ENCODE data around the gene UPK1B.

The UPK1B gene

GRCh38 chr3:119177321-119177720, 3.9 kb downstream of the UPK1B start:
- DNase-seq: no peak

DNA sequence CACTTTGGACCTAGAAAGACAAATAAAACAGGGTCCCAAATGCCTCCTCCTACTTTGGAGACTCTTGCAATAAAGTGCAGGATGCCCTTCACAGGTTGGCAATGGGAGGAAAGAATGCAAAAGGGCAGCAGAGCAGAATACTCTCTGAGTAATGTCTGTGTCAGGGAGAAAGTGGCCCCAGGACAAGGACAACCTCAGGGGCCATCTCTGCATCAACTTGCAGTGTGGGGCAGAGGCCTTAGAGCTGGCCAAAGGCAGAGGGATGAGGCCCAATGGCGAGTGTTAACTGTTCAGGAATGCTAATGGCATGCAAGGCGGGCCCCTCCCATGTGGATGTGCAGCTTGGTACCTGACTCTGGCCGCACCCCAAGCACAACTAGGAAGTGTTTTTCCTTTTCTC, 8.4 kb downstream of the UPK1B start:
- no peak for DNase-seq

DNA sequence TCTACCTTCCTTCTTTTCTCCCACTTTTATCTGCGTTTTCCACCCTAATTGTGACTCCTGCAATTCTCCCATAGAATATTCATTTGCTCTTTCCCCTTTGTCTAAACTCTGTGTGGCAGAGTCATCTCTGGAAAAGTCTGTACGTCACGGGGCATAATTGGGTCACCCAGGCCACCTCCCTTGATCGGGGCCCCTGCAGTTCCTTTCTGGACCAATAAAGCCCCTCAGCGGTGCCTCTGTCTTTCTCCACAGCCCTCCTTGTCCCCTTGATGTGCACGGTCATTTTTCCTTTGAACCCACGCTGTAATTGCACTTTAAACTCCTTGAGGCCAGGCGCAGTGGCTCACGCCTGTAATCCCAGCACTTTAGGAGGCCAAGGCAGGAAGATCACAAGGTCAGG, 10.7 kb downstream of the UPK1B start:
- DNase-seq: no peak

DNA sequence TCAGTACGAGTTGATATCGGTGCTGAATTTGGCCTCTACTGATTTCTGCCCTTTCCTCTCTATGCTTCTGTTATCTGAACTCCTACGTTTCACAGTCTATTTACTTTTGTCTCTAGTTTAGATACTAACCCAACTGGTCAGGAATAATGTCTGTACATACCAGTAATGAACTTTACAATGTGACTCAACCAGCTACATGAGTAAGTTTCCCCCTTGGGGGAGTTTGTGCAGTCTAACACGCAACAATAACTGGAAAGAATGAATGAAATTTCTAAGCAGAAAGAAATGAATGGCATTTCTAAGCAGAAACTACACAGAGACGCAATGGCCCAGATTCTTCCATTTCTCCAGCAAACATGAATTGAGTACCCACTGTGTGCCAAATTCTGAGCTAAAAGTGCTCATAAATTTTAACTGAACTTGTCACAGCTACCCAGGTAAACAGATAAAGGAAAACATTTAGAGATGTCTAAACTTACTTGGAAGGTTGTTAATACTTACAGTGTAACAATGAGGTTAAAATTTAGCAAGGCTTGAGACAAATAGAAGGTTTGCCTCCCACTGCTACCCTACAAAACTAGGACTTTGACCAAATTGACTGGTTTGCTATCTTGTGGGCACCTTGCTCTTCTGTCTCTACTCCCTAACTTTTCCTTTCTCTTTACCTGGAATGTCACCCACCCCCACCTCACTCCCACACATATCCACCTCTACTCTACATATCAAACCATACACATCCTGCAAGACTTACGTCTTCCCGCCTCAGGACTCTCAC, 11.6 kb downstream of the UPK1B start:
- no peak for DNase-seq

DNA sequence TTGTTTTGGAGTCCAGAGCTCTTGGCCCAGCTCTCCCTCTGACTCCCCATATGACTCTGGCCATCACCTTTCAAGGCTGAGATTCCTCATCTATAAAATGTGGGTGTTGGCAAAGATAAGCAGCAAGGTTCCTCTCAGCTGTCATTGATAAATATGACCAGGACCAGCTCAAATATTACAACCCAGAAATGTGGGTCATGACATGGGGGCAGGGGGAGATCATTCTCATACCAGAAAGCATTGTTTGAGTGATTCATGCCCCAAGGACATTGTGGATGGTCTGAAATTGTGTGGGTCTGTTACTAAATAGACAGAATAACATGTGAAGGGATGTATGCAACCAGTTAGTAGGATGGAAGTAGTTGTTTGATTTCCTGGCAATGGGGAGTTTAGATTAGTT, 13.9 kb downstream of the UPK1B start:
- no peak for DNase-seq

- no peak for DNase-seq
Measured at GRCh38 chr3:119191800-119192199, 18.4 kb downstream of the UPK1B start.

GRCh38 chr3:119194237-119195150, 21.1 kb downstream of the UPK1B start:
- no peak for DNase-seq

GRCh38 chr3:119195151-119195476, 21.7 kb downstream of the UPK1B start:
- no peak for DNase-seq

DNA sequence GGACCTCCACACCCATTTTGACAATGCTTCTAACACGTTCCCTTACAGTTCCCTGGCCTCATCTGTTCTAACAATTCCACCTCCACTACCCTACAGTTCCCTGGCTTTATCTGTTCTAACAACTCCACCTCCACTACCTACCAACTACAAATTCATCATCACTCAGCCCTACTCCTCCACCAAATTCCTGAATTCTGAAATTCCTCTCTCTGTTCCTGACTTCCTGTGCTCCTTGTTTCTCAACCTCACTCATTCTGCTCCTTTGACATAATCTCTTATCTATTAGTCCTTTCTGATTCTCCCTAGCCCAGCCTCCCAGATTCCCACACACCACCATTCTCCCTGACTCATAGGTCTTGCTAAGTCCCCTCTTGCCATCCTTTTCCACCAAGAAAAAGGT, 22.5 kb downstream of the UPK1B start:
- DNase-seq: no peak

- no peak for DNase-seq
Measured at GRCh38 chr3:119205209-119205608, 31.8 kb downstream of the UPK1B start.

- DNase-seq: no peak
Measured at GRCh38 chr3:119205685-119206084, 32.3 kb downstream of the UPK1B start.

GRCh38 chr3:119206611-119207511, 33.5 kb downstream of the UPK1B start:
- DNase-seq: no peak

GRCh38 chr3:119207512-119207875, 34.1 kb downstream of the UPK1B start:
- no peak for DNase-seq

- DNase-seq: no peak
Measured at GRCh38 chr3:119211193-119211592, 37.8 kb downstream of the UPK1B start.

DNA sequence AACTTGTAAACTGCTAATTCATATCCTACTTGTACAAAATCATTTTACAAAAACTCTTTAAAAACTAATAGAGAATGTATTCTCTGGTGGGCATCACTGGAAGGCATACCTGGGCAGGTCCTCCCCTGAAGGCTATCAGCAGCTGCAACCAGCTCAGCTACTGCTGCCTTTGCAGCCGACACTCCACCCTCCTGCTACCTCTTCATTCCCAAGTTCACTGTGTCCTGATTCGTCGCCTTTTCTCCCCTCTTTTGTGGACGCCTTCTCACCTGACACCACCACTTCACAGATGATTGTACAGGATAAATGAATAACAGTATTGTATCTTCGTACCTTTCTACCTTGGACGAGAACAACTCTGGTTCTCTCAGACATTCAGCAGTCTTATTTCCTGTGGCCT, 38.4 kb downstream of the UPK1B start:
- DNase-seq: no peak

DNA sequence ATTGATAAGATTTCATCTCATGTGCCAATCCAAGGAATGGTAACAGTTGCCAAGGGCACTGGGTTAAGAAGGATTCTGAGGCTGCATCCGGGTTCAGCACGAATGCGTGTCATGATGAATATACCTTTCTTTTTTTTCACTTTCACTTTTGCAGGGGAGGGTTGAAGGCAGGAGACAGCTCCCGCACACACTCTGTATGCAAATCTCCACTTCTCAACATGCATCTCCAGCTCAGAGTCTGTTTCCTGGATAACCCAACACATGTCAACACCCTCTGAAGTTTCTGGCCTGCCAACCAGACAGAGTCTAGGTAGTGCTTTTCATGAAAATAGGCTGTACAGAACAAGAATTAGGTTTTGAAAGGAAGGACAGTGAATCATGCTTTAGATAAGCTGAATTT, 45.7 kb downstream of the UPK1B start:
- no peak for DNase-seq

DNA sequence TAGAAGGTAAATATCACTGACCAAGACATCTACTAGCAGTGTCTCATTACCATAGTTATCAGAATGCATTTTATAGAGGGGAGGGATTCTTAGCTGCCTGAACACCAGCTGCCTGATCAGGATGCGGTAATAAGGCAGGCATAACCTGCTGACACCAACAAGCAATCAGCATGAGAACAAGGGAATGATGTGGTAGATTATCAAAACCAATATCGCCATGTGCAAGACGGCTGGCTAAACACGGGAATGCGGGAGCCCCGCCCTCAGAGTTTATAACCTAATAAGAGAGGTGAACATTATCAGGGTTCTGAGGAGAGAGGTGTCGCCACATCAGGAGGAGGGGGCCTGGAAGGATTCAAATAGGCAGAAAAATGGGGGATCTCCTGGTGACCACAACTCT, 46.8 kb downstream of the UPK1B start:
- no peak for DNase-seq

DNA sequence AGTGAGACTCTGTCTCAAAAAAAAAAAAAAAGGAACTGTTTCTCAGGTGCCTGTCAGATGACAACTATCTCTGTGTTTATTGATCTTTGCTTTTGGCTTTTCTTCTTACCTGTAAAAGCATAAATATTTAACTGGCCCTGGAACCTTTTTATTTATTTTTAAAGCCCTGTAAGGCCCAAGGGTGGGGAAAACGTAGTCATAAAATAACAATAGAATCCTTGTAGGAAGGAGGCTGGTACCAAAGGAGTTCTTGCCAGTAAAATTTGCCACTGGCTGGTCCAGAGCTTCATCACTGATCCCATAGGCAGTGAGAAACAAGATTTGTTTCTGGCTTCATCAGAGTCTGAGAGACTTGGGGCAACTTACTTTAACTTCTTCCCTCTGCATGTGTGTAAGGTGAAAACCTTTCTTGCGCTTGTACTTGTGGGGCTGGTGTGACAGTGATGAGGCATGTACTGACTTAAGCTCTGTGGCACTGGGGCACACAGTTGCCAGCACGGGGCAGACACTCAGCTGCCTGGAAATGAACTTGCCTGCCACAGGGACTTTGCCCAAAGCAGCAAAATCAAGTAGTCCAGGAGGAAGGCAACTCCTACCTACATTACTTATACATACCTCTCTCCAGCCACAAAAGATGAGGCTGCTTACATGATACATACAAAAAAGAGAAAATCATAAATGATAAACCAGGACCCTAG, 47.7 kb downstream of the UPK1B start:
- no peak for DNase-seq

DNA sequence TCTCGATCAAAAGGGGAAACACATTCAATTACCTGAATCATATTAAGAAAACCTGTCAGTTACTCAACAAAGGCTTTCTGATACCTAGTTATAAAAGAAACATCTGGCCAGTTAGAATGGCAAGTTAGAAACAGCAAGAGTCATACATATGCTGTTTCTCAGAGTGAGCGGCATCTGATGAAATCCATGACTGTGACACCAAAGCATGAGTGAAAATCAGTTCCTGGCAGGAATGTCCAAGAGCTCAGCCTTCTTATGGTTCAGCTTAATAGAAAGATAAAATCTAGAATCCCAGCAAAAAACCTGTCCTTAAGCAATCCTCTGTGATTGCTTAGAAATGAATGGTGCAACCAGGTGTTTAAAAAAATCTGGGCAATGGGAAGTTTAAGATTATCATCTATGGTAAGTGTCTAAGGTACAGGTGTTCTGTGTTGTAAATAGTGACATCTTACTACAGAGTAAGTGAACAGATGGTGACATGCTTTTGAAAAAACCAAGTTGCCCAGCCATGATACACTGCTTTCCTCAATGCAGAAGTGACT, 48.5 kb downstream of the UPK1B start:
- no peak for DNase-seq

DNA sequence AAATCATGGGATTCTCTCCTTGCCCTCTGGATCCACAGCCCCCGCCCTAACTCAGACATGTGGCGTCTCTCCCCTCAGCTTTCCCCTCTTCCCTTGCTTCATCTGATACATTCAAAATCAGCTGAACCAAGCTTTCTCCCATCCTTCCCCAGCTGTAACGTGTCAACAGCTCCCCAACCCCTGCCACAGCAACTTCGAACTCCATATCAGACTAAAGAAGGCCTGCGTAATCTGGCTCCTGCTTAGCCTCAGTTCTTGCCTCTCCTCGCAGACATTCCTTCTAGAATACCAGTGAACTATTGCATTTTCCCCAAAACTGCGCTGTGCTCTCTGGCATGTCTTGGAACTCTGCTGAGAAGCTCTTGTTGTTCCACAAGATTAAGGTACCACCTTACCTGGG, 49.0 kb downstream of the UPK1B start:
- no peak for DNase-seq

DNA sequence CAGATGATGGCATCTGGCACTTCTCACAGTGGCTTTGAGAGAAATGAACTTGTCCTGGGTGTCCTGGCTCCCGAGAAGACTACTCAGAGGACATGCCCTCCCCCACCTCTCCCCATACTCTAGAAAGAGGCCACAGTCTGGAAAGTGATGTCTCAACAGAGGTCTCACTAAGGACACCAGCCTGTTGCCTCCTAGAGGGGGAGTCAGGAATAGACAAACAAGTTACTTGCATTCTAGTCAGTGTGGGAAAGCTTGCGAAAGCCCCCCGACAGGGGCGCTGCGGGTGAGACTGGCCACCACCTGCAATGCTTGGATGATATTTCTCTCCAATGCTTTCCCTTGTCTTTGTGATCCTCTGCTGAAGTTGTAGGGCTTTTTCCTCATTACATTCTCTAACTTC, 50.1 kb downstream of the UPK1B start:
- no peak for DNase-seq

- no peak for DNase-seq
Measured at GRCh38 chr3:119225121-119225520, 51.7 kb downstream of the UPK1B start.

Measured in stimulated activated CD8-positive, alpha-beta memory T cell treated with anti-CD3 and anti-CD28 coated beads, Interleukin-4, amount 100 ng/mL, for 48 hours (primary cell).